K562 (cell line): ENCODE measurements around the gene H2BK1. TPM values are rescaled to one million over a fixed set of nuclear protein-coding genes. Genes with fewer than 3 reads are reported as not detected.

Experiments
- E2F3 ChIP-seq: fragments of 250-450 bp; sonication (Bioruptor Pico); IDR thresholded peaks from 2 replicates; pipeline ENCODE4 v1.4.0; 2020; ENCODE audit warnings: mild to moderate bottlenecking
- PRPF4 ChIP-seq: fragments of 200-400 bp; formaldehyde crosslinking; IDR thresholded peaks from one replicate; pipeline ENCODE4 v1.6.1; 2017; ENCODE audit warnings: low read length, low read depth, mild to moderate bottlenecking; ENCODE audit not compliant: insufficient read depth, poor library complexity, severe bottlenecking
- SREBF1 ChIP-seq: fragments of 150-350 bp; IDR thresholded peaks from 2 replicates; pipeline ENCODE4 v1.6.1; 2014; ENCODE audit warnings: antibody characterized with exemption, low read depth, low read length, borderline replicate concordance
- SRF ChIP-seq, 2 experiments: fragments of 250-450, 450-650 bp in 1 of 2; sonication (Bioruptor Pico) in 1 of 2; sonication (generic) in 1 of 2; formaldehyde crosslinking; IDR thresholded peaks; 2 replicates each; pipeline versions ENCODE4 v1.5.0 to v1.5.1; 2020 to 2022; ENCODE audit warnings: mild to moderate bottlenecking in 1 of 2, missing genetic modification reagents in 1 of 2
- STAT5A ChIP-seq: IDR thresholded peaks from 2 replicates; pipeline ENCODE4 v1.6.1; 2012; ENCODE audit warnings: low read length, inconsistent platforms, borderline replicate concordance
- XRCC3 ChIP-seq: fragments of 450-650 bp; IDR thresholded peaks from 2 replicates; pipeline ENCODE4 v1.6.1; 2017; ENCODE audit warnings: mild to moderate bottlenecking, moderate library complexity
- ZNF41 ChIP-seq: fragments of 250-450 bp; sonication (Bioruptor Pico); conservative IDR thresholded peaks from 2 replicates; pipeline ENCODE4 v1.4.0; 2020; ENCODE audit warnings: mild to moderate bottlenecking
- polyA plus RNA-seq, 8 experiments: library from polyadenylated mRNA; depleted of rRNA in 4 of 8; stranded (reverse) in 5 of 8; unstranded in 3 of 8; fragments of >200 nt; fragmentation: Nextera tagmentation in 2 of 8; fragmentation: Illumina TruSeq in 1 of 8; extraction: Ambion mirVana in 2 of 8; extraction: Trizol in 1 of 8; gene quantifications; 2 replicates each; pipeline versions ENCODE4 v1.2.1 to v1.2.3, GENCODE V29; 2011 to 2014; ENCODE audit warnings: inconsistent platforms in 1 of 8, missing spikeins in 1 of 8
- total RNA-seq, 7 experiments: library from RNA; depleted of rRNA in 6 of 7; stranded (reverse); fragments of >200 nt in 6 of 7; fragmentation: Illumina TruSeq in 2 of 7; extraction: Trizol in 2 of 7; gene quantifications; 2 replicates each; pipeline versions ENCODE4 v1.2.1 to v1.2.3, GENCODE V29; 2011 to 2021; ENCODE audit warnings: low replicate concordance in 1 of 7
- TF ChIP-seq, protein P1 (sequence below): fragments of 150-350 bp; IDR thresholded peaks from 2 replicates; pipeline ENCODE4 v1.6.1; 2014; ENCODE audit warnings: low read depth, mild to moderate bottlenecking, low read length, borderline replicate concordance
- TF ChIP-seq, protein P2 (sequence below): fragments of 450-650 bp; IDR thresholded peaks from 2 replicates; pipeline ENCODE4 v1.6.1; 2017; ENCODE audit warnings: antibody characterized with exemption
- TF ChIP-seq, protein P3 (sequence below), 3 experiments: IDR thresholded peaks in 2 of 3; conservative IDR thresholded peaks in 1 of 3; 2 replicates each; pipeline ENCODE4 v1.5.1; 2011 to 2012; ENCODE audit warnings: low read length in 3 of 3, mild to moderate bottlenecking in 3 of 3, control low read depth in 2 of 3, improper control_type of control experiment in 1 of 3, inconsistent platforms in 1 of 3, low read depth in 1 of 3, mixed read lengths in 1 of 3, moderate library complexity in 1 of 3; ENCODE audit not compliant: insufficient read depth in 2 of 3
- TF ChIP-seq, protein P4 (sequence below): fragments of 250-450 bp; sonication (Bioruptor Pico); IDR thresholded peaks from 2 replicates; pipeline ENCODE4 v1.8.0; 2021; ENCODE audit warnings: moderate library complexity, mild to moderate bottlenecking, inconsistent platforms

Gene H2BK1
- total and polyA plus RNA-seq, 9 of the 15 experiments (the other 6 are each of a cell fraction or from before 2014, with no cell fraction given), result not detected

DNA sequence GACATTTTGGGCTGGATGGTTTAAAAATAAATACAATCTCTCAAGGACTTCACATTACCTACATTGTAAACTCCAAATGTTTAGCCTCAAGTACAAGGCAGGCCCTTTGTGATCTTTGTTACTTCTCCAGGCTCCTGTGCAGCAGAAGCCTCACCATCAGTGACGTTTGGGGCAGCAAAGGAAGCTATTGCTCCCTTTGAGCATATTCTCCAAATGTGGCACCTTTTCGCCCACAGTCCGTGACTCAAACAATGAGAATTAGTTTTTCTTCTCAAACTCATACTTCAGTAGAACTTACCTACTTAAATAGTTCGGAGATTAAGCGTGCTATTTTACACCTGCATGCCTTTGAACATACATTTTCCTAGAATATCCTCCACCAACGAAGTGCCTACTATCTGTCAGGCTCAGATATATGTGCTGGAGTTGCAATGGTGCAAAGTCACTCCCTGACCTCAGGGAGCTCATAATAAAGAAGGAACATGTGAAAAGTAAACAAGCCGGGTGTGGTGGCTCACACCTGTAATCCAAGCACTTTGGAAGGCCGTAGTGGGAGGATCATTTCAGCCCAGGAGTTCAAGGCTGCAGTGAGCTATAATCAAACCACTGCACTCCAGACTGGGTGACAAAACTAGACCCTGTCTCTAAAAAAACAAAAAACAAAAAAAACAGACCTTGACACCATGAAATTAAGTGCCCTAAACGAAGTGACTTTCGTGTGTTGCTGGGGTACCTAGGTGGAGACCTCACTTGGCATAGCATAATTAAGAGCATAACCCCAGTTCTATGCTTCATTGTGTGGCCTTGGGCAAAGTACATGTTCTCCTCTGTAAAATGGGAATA lies 18.0 kb upstream of the H2BK1 start (continued):
- TF ChIP-seq, protein P1, sequence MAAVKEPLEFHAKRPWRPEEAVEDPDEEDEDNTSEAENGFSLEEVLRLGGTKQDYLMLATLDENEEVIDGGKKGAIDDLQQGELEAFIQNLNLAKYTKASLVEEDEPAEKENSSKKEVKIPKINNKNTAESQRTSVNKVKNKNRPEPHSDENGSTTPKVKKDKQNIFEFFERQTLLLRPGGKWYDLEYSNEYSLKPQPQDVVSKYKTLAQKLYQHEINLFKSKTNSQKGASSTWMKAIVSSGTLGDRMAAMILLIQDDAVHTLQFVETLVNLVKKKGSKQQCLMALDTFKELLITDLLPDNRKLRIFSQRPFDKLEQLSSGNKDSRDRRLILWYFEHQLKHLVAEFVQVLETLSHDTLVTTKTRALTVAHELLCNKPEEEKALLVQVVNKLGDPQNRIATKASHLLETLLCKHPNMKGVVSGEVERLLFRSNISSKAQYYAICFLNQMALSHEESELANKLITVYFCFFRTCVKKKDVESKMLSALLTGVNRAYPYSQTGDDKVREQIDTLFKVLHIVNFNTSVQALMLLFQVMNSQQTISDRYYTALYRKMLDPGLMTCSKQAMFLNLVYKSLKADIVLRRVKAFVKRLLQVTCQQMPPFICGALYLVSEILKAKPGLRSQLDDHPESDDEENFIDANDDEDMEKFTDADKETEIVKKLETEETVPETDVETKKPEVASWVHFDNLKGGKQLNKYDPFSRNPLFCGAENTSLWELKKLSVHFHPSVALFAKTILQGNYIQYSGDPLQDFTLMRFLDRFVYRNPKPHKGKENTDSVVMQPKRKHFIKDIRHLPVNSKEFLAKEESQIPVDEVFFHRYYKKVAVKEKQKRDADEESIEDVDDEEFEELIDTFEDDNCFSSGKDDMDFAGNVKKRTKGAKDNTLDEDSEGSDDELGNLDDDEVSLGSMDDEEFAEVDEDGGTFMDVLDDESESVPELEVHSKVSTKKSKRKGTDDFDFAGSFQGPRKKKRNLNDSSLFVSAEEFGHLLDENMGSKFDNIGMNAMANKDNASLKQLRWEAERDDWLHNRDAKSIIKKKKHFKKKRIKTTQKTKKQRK, result no peak
- TF ChIP-seq PRPF4 (no peak), SRF (CRISPR knock-in tag; IDR thresholded peaks at IDR 0.05) (no peak), SREBF1 (no peak), ZNF41 (no peak), STAT5A (peak; percentile 53; the same call in 1 of the 2 replicates), E2F3 (CRISPR knock-in tag) (no peak), XRCC3 (no peak)
- TF ChIP-seq, protein P2, sequence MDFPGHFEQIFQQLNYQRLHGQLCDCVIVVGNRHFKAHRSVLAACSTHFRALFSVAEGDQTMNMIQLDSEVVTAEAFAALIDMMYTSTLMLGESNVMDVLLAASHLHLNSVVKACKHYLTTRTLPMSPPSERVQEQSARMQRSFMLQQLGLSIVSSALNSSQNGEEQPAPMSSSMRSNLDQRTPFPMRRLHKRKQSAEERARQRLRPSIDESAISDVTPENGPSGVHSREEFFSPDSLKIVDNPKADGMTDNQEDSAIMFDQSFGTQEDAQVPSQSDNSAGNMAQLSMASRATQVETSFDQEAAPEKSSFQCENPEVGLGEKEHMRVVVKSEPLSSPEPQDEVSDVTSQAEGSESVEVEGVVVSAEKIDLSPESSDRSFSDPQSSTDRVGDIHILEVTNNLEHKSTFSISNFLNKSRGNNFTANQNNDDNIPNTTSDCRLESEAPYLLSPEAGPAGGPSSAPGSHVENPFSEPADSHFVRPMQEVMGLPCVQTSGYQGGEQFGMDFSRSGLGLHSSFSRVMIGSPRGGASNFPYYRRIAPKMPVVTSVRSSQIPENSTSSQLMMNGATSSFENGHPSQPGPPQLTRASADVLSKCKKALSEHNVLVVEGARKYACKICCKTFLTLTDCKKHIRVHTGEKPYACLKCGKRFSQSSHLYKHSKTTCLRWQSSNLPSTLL, result no peak
- TF ChIP-seq, protein P3, sequence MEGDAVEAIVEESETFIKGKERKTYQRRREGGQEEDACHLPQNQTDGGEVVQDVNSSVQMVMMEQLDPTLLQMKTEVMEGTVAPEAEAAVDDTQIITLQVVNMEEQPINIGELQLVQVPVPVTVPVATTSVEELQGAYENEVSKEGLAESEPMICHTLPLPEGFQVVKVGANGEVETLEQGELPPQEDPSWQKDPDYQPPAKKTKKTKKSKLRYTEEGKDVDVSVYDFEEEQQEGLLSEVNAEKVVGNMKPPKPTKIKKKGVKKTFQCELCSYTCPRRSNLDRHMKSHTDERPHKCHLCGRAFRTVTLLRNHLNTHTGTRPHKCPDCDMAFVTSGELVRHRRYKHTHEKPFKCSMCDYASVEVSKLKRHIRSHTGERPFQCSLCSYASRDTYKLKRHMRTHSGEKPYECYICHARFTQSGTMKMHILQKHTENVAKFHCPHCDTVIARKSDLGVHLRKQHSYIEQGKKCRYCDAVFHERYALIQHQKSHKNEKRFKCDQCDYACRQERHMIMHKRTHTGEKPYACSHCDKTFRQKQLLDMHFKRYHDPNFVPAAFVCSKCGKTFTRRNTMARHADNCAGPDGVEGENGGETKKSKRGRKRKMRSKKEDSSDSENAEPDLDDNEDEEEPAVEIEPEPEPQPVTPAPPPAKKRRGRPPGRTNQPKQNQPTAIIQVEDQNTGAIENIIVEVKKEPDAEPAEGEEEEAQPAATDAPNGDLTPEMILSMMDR (IDR thresholded peaks at IDR 0.05 in 2 of 3, conservative IDR thresholded peaks at IDR 0.05 in 1 of 3; ENCODE audit: insufficient read depth in 2 of 3, low read depth in 1 of 3, low read length in 3 of 3), result no peak
- TF ChIP-seq, protein P4, sequence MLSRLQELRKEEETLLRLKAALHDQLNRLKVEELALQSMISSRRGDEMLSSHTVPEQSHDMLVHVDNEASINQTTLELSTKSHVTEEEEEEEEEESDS, result no peak
